Heart left ventricle (tissue), 13 donors: ENCODE results near the gene RMND5B.
"Not testable (repeated sequence)": the region's sequence is repeated elsewhere in the genome, so short reads cannot be mapped to it uniquely, and the experiment has no call there.

Experiments used
- CTCF ChIP-seq, 12 donors: fragments of 200-600 bp; sonication (generic) in 4 of 12; IDR thresholded peaks; one replicate each; pipeline versions ENCODE4 v1.5.0 to v1.8.0; 2018 to 2022; ENCODE audit warnings: antibody characterized with exemption in 12 of 12, mild to moderate bottlenecking in 5 of 12
- POLR2A ChIP-seq, 2 donors: fragments of 450-650 bp; IDR thresholded peaks; one replicate each; pipeline ENCODE4 v1.6.1; 2017; ENCODE audit warnings: antibody characterized with exemption in 2 of 2, mild to moderate bottlenecking in 2 of 2, moderate library complexity in 2 of 2
- donor health status: ischemic (EF 13 %, LVEDD 7.1; RV severe dilation, severe dysfunction).
- donor health status: DM: no; HTN: yes; CAD: no.
- donor health status: DM: no; HTN: no; CAD: no.
- donor health status: ischemic (EF 25% LVEDD 6.9; RV normal size, moderate dysfunction).
- donor health status: ischemic (EF 25% LVEDD 5.7; RV mildly dilated, moderate dysfunction).
- donor health status: ischemic (EF 35%, LVEDD 5.7; RV mildly dilated, moderate dysfunction).
- donor health status: nonischemic (EF 11% LVEDD 7.7; RV severe dilation, severe dysfunction).
- donor health status: DM: yes; HTN: yes; CAD: no.
- donor health status: PGD.
- donor health status: ischemic (EF 29% LVEDD 5.4; RV normal size, mild dysfunction).
- donor health status: nonischemic (EF 23%, LVEDD 6.1; RV moderate dilation, normal function).

GRCh38 chr5:178130234-178130575 is 609 bp upstream of the RMND5B start:
- TF ChIP-seq CTCF, POLR2A (IDR thresholded peaks at IDR 0.05): not testable (repeated sequence)
